Measurements from ENCODE around the gene TUFT1.

TUFT1 gene, protein sequence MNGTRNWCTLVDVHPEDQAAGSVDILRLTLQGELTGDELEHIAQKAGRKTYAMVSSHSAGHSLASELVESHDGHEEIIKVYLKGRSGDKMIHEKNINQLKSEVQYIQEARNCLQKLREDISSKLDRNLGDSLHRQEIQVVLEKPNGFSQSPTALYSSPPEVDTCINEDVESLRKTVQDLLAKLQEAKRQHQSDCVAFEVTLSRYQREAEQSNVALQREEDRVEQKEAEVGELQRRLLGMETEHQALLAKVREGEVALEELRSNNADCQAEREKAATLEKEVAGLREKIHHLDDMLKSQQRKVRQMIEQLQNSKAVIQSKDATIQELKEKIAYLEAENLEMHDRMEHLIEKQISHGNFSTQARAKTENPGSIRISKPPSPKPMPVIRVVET

DNA sequence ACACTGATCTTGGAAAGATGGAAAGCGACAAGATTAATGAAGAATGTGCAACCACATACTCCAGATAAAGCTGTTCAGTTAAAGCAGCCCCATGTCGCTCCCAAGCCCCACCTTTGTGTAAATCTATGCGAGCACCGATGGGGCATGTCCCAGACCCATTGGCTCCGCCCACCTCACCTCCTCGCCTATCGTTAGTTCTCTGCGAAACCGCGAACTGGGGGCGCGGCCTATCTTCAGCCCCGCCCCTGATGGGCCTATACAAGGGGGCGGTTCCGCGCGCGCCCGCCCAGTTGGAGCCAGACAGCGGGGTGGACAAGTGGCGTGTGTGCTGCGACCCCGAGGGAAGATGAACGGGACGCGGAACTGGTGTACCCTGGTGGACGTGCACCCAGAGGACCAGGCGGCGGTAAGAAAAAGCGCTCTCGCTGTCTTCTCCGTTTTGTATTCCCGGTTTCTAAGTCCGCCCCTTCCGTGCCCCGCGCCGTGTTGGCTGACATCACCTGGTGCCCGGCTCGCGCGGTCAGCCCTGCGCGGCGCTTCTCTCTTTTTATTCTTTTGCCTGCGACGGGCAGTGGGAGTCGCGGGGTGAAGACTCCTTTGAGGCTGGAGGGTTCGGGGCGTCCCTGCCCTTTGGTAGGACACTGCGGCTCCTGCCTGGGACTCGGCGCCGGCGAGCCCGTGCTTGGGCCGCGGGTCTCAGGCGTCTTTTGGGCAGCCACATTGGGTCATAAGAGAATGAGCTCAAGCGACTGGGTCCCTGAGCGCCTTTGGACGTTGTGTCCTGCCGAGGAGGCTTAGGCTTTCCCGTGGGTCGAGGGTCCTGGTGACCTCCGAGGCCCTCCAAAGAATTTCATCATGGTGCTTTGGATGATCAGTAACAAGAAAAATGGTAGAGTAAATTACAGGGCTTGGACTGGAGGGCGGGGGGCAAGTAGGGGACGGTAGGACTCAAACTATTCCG lies at the start of gene TUFT1:
Gene TUFT1, plus strand, starts transcription at position 289 of the 961 bp plus-strand sequence. Its CDS starts 58 bp downstream, at position 347.
- DNase-seq, result peak; percentile 92

DNA sequence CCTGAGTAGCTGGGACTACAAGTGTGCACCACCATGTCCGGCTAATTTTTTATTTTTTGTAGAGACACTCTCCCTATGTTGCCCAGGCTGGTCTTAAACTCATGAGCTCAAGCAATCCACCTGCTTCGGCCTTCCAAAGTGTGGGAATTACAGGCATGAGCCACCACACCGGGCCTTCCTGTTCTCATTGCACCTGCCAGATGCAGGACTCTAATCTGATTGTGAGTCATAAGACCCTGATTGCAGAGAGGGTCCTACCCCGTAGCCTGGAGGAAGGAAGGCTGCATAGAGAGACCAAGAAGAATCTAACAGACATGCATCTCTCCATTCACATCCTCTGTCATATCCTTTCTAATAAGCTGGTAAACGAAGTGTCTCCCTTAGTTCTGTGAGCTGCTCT lies 48.5 kb upstream of the TUFT1 start:
- DNase-seq, result no peak

DNA sequence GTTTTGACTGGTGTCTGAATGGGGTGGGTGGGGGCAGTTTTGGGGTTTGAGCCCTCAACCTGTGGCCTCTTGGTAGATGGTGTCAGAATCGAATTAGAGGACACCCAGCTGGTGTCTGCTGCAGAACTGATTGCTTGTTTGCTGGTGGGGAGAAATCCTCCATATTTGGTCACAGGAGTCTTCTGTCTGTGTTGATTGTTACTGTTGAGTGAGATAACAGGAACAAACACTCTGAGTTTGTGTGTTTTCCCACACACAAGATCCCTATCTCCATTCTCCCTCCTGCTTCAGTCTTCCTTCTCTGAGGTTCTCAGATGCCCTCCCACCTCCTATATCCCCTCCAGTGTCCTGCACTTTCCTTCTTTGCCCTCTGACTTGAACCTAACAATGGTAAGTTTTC lies 48.0 kb upstream of the TUFT1 start:
- DNase-seq, result no peak

DNA sequence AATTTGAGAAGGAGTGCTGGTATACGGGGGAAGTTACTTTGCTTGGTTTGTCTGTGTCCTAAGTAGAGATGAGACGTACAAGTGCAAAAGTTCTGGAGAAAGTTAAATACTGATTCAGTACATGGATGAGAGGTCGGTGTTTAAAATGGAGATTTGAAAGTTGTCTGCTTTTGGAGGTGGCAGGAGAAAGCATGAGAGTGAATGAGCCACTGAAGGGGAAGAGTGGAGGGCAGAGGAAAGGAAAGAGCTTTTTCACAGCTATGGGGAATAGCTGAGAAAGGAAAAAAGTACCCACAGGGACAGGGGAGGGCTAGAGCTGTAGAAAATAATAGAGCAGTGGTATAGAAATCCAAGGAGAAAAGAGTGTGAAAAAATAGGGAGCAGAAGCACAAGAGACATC lies 47.1 kb upstream of the TUFT1 start:
- no peak for DNase-seq

DNA sequence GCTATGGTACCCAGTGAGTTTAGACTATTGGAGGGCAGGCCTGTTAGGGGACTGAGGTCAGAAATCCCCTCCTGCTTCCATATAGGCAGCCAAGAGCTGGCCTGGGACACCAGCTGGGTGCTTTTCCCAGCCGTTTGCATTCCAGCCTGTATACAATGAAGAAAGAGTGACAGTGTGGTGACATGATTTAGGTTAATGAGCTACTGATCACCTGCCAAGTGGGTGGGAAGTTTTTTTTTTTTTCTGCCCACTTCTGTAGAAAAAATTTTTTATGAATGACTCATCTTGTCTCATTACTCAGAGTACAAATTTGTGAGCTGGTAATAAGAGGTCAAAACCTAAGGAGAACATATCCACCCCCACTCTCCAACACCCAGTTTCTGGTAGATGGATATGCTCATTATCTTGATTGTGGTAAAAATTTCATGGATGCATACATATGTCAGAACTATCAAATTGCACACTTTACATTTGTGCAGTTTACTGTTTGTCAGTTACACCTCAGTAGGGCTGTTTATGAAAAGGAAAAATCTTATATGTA lies 45.3 kb upstream of the TUFT1 start:
- no peak for DNase-seq

DNA sequence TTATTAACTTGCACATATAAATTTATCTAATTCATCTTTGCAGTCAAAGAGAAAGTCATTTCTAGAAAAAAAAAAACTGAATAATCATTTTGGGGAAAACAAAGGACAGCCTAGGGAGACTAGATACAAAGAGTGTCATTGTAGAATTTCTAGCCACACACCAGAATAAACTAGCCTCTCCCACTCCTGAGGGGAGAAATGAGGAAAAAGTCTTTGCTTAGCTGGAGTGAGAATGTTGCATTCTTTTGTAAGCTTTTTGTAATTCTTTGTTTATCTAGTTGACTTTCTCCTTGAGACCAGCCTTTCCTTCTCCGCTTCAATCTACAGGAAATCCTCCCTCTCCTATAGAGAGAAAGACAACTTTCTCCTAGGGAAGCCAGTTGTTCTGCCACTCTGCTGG lies 44.8 kb upstream of the TUFT1 start:
- no peak for DNase-seq

DNA sequence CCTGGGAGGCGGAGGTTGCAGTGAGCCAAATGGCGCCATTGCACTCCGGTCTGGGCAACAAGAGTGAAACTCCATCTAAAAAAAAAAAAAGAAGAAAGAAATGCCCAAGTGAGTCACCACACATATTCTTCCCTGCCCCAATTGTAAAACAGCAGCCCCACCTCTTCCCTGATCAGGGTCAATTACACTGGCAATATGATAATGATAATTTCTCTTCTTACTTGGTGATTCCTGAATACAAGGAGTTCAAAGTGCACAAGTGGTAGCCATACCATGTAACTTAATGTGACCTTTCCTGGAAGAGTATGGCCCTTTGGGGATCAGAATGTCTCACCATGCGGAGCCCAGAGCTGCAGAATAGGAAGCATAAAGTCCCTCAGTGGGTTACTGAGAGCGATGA lies 40.7 kb upstream of the TUFT1 start:
- no peak for DNase-seq

DNA sequence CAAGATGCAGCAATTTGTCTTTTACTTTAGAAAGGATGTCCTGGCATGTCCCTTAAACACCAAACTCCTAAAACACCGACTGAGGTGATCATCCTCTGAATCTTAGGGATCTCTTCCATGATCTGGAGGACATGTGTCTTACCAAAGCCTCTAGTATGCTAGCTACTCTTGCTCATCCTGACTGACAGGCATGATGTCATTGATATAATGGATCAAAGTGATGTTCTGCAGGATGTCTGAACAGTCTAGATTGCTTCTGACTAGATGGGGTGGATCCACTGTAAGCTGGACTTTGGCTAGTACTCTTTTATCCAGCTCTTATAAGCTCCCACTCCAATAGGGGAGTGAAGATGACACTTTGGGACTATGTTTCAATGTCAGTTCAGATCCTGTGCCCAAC lies 40.2 kb upstream of the TUFT1 start:
- no peak for DNase-seq

DNA sequence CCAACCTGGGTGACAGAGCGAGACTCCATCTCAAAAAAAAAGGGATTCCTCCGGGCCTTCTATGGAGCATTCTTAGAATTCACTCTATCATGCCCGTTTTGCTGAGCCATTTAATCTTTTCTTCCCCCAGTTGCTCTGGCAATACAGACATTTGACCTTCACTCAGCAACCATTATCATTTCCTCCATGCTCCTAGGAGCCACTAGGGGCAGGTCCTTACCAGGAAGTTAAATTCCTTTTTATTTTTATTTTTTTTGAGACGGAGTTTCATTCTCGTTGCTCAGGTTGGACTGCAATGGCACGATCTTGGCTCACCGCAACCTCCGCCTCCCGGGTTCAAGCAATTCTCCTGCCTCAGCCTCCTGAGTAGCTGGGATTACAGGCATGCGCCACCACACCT lies 38.6 kb upstream of the TUFT1 start:
- no peak for DNase-seq

DNA sequence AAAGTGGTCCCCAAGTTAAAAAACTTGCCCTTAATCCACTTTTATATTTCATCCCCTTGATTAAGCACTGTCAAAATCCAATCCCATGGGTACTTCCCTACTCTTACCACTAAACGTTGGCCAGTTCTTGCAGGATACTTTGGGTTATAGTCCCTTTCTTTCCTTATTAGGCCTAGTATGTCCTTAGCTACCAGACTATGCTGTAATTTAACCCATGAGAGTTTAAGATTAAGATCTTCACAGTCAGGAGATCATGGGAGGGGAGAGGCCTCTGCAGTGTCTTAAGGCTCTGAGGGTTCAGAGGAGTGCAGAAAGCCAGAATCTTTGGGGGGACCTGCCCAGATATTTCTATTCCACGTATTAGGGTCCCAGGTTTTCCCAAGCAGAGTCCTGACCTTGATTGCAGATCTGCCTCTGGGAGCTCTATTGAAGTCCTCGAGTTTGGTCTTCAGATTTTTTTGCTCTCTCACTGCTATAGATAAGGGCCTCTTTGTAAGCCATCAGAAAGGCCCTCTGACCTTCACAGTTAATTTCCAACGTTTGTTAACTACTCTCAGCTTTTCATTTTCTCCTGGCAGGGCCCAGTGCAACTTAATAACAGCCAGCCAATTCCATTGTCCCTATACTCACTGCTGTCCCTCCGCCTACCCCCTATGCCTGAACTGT lies 37.9 kb upstream of the TUFT1 start:
- no peak for DNase-seq

DNA sequence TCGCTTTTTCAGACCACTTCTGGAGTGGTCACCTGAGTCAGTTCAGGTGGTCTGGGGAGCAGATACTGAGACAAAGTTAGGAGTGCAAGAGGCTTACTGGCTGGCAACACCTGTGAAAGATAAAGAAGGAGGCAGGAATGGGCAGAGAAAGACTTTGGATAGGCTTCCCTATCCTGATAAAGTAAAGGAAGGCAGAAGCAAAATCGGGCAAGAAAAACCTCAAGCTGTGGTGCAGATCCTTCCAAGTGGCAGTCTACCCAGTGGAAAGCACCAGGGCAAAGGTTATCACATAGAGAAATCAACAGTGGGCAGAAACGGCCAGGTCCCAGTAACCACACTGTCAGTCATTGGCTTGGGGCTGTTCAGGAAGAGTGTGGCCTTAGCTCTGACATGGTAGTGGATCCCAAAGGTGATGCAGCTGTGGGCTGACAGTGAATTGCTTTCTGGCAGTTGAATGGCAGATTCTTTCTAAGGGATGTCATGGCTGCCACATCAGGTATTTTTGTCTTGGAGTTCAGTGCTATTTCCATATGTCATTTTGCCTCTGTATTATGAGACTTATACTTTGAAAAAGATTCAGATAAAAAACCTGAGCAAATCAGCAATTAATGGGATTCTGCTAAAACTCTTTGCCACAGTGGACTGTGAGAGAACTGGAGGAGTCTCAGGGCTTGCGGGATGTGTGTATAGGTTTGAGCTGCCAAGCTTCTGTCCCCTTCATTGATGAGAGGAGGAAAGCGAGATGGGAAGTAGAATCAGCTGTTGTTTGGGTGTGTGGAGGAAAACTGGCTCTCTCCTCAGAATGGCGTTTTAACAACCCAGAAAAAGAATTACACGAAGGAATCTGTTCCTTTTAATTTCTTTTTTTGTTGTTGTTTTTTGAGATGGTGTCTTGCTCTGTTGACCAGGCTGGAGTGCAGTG lies 37.0 kb upstream of the TUFT1 start:
- no peak for DNase-seq

DNA sequence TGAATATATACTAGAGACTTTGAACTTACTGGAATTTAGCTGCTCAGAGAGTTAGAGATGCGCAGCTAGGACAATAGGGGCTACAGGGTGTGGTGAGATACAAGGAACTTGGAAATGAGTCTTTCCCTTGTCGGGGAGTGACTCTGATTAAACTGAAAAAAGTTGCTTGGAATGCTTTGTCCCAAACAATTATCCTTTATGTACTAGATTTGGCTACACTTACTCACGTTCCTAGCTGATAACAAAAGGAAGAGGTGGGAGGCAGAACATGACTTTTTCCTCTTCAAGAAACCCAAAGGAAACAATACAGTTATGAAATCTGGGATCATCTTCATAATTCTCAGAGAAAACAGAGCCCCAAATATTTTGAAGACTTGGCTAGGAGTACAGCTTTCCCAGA lies 35.9 kb upstream of the TUFT1 start:
- DNase-seq, result no peak

DNA sequence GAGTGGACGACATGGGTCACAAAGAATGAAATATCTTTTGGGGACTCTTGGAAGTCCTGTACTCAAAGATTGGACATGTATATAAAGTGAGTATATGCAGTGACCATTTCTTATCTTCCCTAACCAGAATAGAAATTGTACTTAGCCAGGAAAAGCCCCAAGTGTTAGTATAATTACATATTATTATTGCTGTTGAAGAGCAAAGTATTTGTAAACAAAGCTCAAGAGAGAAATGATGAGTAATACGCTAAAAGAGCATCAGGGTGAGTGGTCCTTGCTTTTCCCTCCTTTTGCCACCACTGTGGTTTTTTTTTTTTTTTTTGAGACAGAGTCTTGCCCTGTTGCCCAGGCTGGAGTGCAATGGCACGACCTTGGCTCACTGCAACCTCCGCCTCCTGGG lies 35.4 kb upstream of the TUFT1 start:
- no peak for DNase-seq

DNA sequence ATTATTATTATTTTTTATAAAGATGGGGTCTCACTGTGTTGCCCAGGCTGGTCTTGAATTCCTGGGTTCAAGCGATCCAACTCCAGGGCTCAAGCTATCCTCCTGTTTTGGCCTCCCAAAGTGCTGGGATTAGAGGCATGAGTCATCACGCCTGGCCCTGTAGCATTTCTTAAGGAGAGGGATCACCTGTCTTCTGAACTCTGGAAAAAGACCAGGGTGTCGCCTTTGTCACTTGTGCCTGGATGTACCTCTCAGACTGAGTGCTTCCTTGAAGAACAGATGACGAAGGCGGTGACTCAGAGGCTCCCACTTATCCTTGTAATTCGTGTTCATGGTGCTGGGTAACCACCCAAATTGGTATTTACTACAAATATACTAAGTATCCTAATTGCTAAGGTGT lies 31.3 kb upstream of the TUFT1 start:
- DNase-seq, result no peak

DNA sequence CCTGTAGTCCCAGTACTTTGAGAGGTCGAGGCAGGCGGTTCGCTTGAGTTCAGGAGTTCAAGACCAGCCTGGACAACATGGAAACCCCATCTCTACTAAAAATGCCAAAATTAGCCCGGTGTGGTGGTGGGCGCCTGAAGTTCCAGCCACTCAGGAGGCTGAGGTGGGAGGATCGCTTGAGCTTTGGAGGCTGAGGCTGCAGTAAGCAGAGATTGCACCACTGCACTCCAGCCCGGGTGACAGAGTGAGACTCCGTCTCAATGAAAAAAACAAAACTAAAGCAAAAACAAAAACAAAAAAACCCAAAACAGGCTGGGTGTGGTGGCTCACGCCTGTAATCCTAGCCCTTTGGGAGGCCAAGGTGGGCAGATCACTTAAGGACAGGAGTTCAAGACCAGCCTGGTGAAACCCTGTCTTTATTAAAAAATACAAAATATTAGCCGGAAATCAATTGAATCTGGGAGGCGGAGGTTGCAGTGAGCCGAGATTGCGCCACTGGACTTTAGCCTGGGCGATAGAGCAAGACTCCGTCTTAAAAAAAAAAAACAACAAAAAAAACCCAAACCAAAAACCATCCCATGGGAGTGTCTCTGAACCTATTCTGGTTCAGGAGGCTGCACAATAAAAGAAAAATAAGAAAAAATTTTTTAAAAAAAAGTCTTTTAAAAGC lies 30.6 kb upstream of the TUFT1 start:
- no peak for DNase-seq

DNA sequence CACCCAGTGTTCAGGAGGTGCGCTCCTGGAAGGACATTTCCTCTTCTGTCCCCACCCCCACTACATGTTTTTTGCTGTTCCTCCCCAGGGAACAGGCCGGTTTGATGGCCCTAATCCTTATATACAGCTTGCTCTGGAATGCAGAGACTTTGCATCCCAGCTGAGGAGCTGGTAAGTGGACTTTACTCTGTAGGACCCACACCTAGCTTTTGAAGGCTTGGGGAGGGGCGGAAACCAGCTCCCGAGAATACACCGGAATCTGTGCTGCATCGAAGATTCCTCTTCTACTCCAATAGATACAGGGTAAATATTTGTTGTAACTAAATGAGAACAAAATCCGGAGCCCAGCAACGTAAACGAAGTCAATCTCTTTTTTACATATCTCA lies 30.1 kb upstream of the TUFT1 start:
- no peak for DNase-seq

DNA sequence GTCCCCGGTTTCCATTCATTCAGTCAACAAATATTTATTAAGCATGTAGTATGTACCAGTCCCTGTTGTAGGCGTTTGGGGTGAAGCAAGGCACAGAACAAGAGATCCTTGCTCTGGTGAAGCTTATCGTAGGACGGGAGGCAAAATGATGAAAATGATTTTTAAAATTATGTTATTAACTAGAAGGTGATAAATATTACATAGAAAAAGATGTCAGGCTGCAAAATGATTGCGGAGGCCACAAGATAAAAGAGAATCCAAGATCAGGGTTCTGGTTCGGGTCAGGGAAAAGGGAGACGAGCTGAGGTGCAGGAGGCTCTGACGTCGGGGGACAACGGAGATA lies 29.5 kb upstream of the TUFT1 start:
- no peak for DNase-seq

DNA sequence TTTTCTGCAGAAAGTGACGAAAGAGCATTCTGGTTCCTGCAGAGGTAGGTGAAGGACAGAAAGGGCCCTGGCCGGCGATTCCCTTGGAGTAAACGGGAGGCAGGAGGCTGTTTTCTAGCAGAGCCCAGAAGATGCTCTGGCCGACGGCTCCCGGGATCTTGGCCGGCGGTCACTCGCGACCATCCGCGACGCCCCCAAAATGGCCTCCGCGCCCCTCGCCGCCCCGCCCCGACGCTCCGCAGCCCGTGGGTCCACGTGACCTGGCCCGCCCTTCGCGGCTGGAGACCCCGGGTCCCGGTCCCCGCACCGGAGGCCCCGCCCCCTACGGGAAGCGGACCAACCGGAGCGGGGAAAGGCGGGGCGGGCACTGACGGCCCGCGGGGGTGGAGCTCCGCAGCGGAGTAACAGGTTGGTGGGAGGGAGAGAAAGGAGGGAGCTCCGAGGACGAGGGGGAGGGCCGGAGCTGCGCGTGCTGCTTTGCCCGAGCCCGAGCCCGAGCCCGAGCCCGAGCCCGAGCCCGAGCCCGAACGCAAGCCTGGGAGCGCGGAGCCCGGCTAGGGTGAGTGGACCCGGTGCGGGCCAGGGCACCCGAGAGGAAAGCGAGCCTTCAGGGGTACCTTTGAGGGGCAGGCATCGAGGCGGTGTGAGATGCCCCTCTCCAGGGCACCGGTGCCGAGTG lies 29.0 kb upstream of the TUFT1 start, which contains the start of gene CGN:
Gene CGN, plus strand, starts transcription at position 431 of the 679 bp plus-strand sequence. CDS start 7,133 bp downstream, outside the sequence.
- DNase-seq, result peak; percentile 76

DNA sequence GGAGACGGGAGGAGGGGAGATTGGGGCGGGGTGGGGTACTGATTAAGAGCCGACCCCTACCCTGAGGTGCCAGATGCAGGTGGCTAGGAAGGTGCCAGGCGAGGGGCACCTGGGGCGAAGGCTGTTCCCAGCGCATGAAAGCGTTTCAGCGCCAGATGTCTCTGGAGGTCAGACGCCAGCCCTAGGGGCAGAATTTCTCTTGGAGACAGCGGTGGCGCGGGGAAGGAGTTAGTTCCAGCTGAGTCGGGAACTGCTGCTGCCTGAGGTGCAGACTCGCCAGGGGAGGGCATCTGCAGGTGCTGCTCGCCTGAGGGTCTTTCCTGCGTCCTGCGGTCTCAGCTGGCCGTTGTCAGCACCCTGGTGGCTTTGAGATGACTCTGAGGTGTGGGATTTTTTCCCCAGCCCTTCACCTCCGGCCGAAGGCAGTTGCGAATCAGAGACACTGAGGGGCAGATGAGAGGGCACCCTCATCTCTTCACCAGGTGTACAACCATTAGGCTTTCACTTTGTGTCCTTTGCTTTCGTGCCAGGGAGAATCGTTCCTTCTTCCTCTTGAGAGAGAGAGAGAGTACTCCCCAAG lies 28.4 kb upstream of the TUFT1 start:
- peak; percentile 11 for DNase-seq

DNA sequence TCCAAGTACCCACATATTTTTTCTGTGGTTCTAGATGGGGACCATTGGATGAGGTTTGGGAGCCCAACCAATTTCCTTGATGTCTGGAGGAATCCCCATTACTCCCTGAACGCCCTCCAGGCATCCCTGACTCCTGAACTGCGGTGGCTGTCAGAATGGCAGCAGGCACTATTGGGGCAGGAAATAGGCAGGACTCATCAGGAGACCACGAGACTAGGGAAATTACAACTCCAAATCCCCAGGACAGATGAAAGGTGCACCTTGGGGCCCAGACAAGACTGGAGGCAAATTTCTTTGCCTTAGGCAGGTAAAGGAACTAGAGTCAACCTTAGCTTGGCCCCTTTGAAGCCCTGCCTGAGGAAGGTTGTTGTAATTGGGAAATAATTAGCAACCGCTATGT lies 27.8 kb upstream of the TUFT1 start:
- no peak for DNase-seq

Measured in activated T-cell treated with anti-CD3 and anti-CD28 coated beads for 4 hours (primary cell).